Measurements from ENCODE around the gene AGPAT3.

DNA sequence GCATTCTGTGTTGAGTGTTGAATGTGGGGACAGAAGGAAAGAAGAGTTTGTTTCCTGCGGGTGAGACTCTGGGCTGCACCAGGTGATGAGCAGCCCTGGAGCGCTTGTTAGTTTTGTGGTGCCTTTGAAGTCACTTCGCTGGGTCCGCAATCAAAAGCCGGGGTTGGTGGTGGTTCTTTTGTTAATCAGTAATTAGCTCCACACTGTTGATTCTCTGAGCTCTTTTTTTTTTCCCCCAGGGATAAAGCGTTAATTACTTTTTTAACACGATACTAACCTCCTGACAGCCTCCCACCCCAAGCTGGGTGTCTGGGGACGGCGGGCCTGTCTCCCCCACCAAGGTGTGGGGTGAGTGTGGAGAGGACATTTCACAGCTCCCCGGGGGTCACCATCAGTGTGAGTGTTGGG lies 56.6 kb downstream of the AGPAT3 start:
- TF ChIP-seq, protein P1, sequence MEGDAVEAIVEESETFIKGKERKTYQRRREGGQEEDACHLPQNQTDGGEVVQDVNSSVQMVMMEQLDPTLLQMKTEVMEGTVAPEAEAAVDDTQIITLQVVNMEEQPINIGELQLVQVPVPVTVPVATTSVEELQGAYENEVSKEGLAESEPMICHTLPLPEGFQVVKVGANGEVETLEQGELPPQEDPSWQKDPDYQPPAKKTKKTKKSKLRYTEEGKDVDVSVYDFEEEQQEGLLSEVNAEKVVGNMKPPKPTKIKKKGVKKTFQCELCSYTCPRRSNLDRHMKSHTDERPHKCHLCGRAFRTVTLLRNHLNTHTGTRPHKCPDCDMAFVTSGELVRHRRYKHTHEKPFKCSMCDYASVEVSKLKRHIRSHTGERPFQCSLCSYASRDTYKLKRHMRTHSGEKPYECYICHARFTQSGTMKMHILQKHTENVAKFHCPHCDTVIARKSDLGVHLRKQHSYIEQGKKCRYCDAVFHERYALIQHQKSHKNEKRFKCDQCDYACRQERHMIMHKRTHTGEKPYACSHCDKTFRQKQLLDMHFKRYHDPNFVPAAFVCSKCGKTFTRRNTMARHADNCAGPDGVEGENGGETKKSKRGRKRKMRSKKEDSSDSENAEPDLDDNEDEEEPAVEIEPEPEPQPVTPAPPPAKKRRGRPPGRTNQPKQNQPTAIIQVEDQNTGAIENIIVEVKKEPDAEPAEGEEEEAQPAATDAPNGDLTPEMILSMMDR (IDR thresholded peaks at IDR 0.05), result no peak
- no peak for TF ChIP-seq POLR2A (IDR thresholded peaks at IDR 0.05)

All from esophagus squamous epithelium (tissue), 4 donors.